Adrenal gland (tissue), 12 donors: Measurements from ENCODE around the gene CLEC11A. TPM values are rescaled to one million over a fixed set of nuclear protein-coding genes. Genes with fewer than 3 reads are reported as not detected.

ENCODE experiments used
- DNase-seq, 7 donors: peaks; one replicate each; pipeline ENCODE4 v3.0.0-alpha.2; 2019 to 2020
- H3K27ac ChIP-seq, 5 donors: fragments of 200-600 bp; sonication (generic) in 4 of 5; 1 replicate in 3 of 5; 2 replicates in 2 of 5; pipeline versions ENCODE4 v1.5.1 to v1.8.0; 2016 to 2020; ENCODE audit warnings: mild to moderate bottlenecking in 1 of 5
- H3K27me3 ChIP-seq: fragments of 200-600 bp; 2 replicates; pipeline ENCODE4 v1.8.0; 2021
- H3K36me3 ChIP-seq, 2 donors: fragments of 200-600 bp; replicated peaks in 1 of 2; 1 replicate in 1 of 2; 2 replicates in 1 of 2; pipeline versions ENCODE4 v1.5.1 to v1.8.0; 2018 to 2022
- H3K4me1 ChIP-seq, 2 donors: fragments of 200-600 bp; replicated peaks in 1 of 2; 1 replicate in 1 of 2; 2 replicates in 1 of 2; pipeline versions ENCODE4 v1.5.1 to v1.8.0; 2018 to 2021
- H3K4me3 ChIP-seq, 4 donors: fragments of 200-600 bp; sonication (generic) in 3 of 4; one replicate each; pipeline ENCODE4 v1.5.1; 2016 to 2018
- H3K9me3 ChIP-seq, 3 donors: fragments of 200-600 bp; sonication (generic) in 1 of 3; replicated peaks in 1 of 3; 1 replicate in 2 of 3; 2 replicates in 1 of 3; pipeline versions ENCODE4 v1.5.1 to v1.8.0; 2016 to 2021
- POLR2A ChIP-seq, 2 donors: fragments of 450-650 bp; IDR thresholded peaks; one replicate each; pipeline ENCODE4 v1.6.1; 2017; ENCODE audit warnings: antibody characterized with exemption in 2 of 2, mild to moderate bottlenecking in 2 of 2, moderate library complexity in 1 of 2
- whole genome bisulfite sequencing, 4 donors: extraction: QIAGEN DNeasy Blood & Tissue Kit in 2 of 4; methylation state at CpG; one replicate each; pipeline versions ENCODE4 v1.1.5 to v1.1.7; 2013 to 2017; 5-methylcytosine and 5-hydroxymethylcytosine counted together
- intact Hi-C, 2 donors: fragments of 100-400 bp; cut with DNase I; formaldehyde crosslinking; loops; one replicate each; pipeline versions ENCODE4 v1.14.1 to v1.15.0; 2022 to 2023
- polyA plus RNA-seq, 3 donors: library from polyadenylated mRNA; stranded (reverse); fragments of 200-250 nt in 2 of 3; fragments of 350-450 nt in 1 of 3; fragmentation: Illumina TruSeq in 1 of 3; extraction: RNeasy Lipid Tissue Mini Kit (QIAGEN cat#74804) in 1 of 3; gene quantifications; one replicate each; pipeline ENCODE4 v1.2.3, GENCODE V29; 2013 to 2014
- total RNA-seq, 9 donors: library from RNA; depleted of rRNA in 4 of 9; stranded (reverse); fragments of >200 nt in 4 of 9; fragments of 120-200 nt in 1 of 9; fragmentation: NEBNext Ultra II Directional in 1 of 9; extraction: Animal tissue kit (Norgen Biotek cat#: 25700) in 1 of 9; gene quantifications; one replicate each; pipeline versions ENCODE4 v1.1.0 to v1.2.4, GENCODE V29; 2013 to 2023
- TF ChIP-seq, protein P1 (sequence below), 6 experiments: fragments of 450-650 bp in 4 of 6; fragments of 200-600 bp in 2 of 6; sonication (generic) in 1 of 6; IDR thresholded peaks; 1 replicate in 5 of 6; 2 replicates in 1 of 6; pipeline versions ENCODE4 v1.5.1 to v1.8.0; 2016 to 2021; ENCODE audit warnings: antibody characterized with exemption in 6 of 6, mild to moderate bottlenecking in 2 of 6, moderate library complexity in 1 of 6
- donor health status: healthy with polysubstance abuse.
- donor health status: Bipolar disorder and iron deficiency.
- donor health status: DM: yes; HTN: yes; CAD: no.
- donor health status: DM: no; HTN: no; CAD: no.
- donor health status: DM: no; HTN: no; CAD: no.
- donor health status: DM: yes; HTN: yes; CAD: no.

The CLEC11A gene
- total and polyA plus RNA-seq, 12 donors: 1.6 to 53.8 (median 26.6) TPM

DNA sequence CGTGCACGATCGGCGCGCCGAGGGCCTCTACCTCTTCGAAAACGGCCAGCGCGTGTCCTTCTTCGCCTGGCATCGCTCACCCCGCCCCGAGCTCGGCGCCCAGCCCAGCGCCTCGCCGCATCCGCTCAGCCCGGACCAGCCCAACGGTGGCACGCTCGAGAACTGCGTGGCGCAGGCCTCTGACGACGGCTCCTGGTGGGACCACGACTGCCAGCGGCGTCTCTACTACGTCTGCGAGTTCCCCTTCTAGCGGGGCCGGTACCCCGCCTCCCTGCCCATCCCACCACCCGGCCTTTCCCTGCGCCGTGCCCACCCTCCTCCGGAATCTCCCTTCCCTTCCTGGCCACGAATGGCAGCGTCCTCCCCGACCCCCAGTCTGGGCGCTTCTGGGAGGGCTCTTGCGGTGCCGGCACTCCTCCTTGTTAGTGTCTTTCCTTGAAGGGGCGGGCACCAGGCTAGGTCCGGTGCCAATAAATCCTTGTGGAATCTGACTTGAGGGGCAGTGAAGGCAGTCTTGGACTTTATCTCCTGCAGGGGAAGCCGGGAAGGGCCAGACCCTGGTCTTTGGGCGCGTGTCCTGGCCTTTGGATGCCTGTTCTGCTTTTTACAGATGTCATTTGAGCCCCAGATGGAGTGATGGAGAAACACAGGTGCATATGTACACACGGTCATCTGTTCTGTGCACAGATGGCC lies 2.2 kb downstream of the CLEC11A start:
- Histone ChIP-seq H3K27me3 (no peaks in the 10 kb centered on the region), H3K4me3 (peak overlapping the region in 3 of 4 donors; percentile 22 to 70 (median 33)), H3K4me1 (peaks cover 5 to 35% of the 10 kb centered on the region in 2 donors), H3K27ac (peak overlapping the region in 2 of 5 donors; percentile 76 to 86), H3K9me3 (no peaks in the 10 kb centered on the region), H3K36me3 (no peaks in the 10 kb centered on the region)
- TF ChIP-seq, protein P1, sequence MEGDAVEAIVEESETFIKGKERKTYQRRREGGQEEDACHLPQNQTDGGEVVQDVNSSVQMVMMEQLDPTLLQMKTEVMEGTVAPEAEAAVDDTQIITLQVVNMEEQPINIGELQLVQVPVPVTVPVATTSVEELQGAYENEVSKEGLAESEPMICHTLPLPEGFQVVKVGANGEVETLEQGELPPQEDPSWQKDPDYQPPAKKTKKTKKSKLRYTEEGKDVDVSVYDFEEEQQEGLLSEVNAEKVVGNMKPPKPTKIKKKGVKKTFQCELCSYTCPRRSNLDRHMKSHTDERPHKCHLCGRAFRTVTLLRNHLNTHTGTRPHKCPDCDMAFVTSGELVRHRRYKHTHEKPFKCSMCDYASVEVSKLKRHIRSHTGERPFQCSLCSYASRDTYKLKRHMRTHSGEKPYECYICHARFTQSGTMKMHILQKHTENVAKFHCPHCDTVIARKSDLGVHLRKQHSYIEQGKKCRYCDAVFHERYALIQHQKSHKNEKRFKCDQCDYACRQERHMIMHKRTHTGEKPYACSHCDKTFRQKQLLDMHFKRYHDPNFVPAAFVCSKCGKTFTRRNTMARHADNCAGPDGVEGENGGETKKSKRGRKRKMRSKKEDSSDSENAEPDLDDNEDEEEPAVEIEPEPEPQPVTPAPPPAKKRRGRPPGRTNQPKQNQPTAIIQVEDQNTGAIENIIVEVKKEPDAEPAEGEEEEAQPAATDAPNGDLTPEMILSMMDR (IDR thresholded peaks at IDR 0.05): peak in 1 of 6 experiments; percentile 14
- TF ChIP-seq POLR2A (IDR thresholded peaks at IDR 0.05): no peak
- intact Hi-C loops: no loop called here
- DNase-seq: no peak
- WGBS, 4 donors: 2 to 7% (median 5%) methylated on average over 13 to 52 of the region's 52 CpGs

DNA sequence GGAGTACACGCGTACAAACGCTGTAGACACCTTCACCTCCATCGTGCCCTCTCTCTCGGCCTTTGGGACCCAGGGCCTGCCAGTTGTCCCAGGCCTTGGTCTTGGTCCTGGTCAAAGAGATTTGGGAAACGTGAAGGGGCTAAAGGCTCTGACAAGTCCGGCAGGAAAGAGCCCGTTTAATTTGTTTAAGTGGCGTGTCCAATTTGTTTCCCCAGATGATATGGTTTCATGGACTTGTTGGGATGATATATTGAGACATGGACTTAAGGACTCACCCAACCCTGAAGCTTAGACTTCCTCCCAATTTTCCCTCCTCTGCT lies 2.7 kb downstream of the CLEC11A start:
- WGBS, 4 donors: 63 to 69% (median 65%) methylated on average over 9 of the region's 9 CpGs
- Histone ChIP-seq H3K4me1 (peaks cover 5 to 33% of the 10 kb centered on the region in 2 donors), H3K9me3 (no peaks in the 10 kb centered on the region), H3K27ac (no peak overlapping the region), H3K4me3 (peak overlapping the region in 1 of 4 donors; percentile 70), H3K27me3 (no peaks in the 10 kb centered on the region), H3K36me3 (no peaks in the 10 kb centered on the region)
- TF ChIP-seq, protein P1 (IDR thresholded peaks at IDR 0.05): no peak
- no peak for TF ChIP-seq POLR2A (IDR thresholded peaks at IDR 0.05)
- DNase-seq: no peak
- intact Hi-C loops: no loop called here

DNA sequence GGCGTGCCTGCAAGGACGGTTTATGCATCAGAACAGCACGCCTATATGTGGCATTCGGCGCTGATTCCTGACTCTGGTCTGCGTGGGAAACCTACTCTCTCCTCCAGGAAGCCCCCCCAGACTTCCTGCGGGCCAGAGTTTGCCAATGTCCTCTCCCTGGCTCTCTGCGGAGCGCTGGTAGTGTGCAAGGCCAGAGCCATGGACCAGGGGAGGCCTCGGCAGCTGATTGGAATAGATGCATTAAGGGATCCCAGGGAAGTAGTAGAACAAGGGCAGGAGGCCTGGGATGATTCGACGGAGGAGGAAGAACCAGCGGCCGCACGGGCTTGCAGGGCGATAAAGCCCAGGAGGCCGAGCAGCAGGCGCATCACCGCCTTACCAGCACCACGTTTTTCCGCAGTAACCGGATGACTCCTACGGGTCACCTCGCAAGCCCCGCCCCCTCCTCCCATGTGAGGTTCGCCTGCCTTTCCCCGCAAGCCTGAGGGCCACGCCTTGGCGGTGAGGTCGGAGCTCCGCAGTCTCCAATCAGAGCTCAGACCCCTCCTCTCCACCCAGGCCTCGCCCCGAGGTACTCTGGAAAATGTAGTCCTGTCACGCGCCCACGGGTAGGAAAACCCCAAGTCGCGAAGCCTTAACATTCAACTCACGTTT lies 5.0 kb downstream of the CLEC11A start:
- H3K4me1 ChIP-seq: peaks cover 5 to 23% of the 10 kb centered on the region in 2 donors
- H3K27me3 ChIP-seq: no peaks in the 10 kb centered on the region
- peak overlapping the region in 1 of 5 donors; percentile 30 for H3K27ac ChIP-seq
- TF ChIP-seq, protein P1 (IDR thresholded peaks at IDR 0.05): no peak
- no peak for TF ChIP-seq POLR2A (IDR thresholded peaks at IDR 0.05)
- H3K9me3 ChIP-seq: no peaks in the 10 kb centered on the region
- peak; percentile 68 to 90 (median 84) for DNase-seq
- intact Hi-C loops: no loop called here
- no peaks in the 10 kb centered on the region for H3K36me3 ChIP-seq
- H3K4me3 ChIP-seq: no peak overlapping the region
- 12 to 19% (median 16%) methylated on average over 26 to 39 of the region's 39 CpGs for whole genome bisulfite sequencing, 4 donors

DNA sequence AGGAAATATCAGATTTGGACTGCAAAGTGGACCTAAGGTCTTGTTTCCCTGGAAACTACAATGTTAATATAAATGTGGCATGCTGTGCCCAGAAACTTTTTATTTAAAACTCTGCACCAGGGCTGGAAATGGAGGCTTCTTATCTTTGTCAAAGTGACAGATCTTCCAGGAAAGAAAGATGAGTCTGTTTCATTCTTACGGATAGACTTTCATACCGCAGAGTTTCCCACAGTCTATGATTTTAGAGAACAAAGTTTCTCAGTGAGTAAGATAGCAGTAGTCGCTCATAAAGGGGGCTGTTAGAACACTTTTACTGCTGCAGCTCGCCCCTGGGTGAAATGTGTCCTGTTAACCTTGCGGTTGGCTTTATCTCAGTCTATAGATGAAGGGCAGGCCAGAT lies 6.7 kb downstream of the CLEC11A start:
- WGBS, 4 donors: 54 to 64% (median 57%) methylated on average over 5 of the region's 5 CpGs
- intact Hi-C loops: no loop called here
- H3K27me3 ChIP-seq: no peaks in the 10 kb centered on the region
- DNase-seq: no peak
- TF ChIP-seq POLR2A (IDR thresholded peaks at IDR 0.05): no peak
- TF ChIP-seq, protein P1 (IDR thresholded peaks at IDR 0.05): no peak
- H3K36me3 ChIP-seq: no peaks in the 10 kb centered on the region
- peaks cover 5 to 16% of the 10 kb centered on the region in 2 donors for H3K4me1 ChIP-seq
- H3K9me3 ChIP-seq: no peaks in the 10 kb centered on the region
- H3K4me3 ChIP-seq: no peak overlapping the region
- no peak overlapping the region for H3K27ac ChIP-seq
